GM12878 (cell line): Measurements from ENCODE around the gene AGAP1. TPM values are rescaled to one million over a fixed set of nuclear protein-coding genes. Genes with fewer than 3 reads are reported as not detected.

Experiments used
- ATAC-seq: fragments of 200-7000 bp; cut with Tn5 transposase; 3 replicates; pipeline ENCODE4 v1.9.1; 2020; ENCODE audit warnings: mild to moderate bottlenecking, moderate library complexity
- BruUV-seq: library from RNA; stranded (reverse); fragments of 400-500 nt; replicated peaks from 2 replicates; lab custom pipeline; 2021; lab: Mats Ljungman, UMichigan
- CTCF ChIA-PET: fragments of 300-600 bp; sonication (Branson Sonifier 250); formaldehyde crosslinking; extraction: SDS; loops from one replicate; lab custom pipeline; 2021; ENCODE audit warnings: inconsistent platforms; lab: Yijun Ruan, JAX
- POLR2A ChIA-PET: fragments of 350-600 bp; formaldehyde crosslinking; extraction: SDS; loops from one replicate; lab custom pipeline; 2021; ENCODE audit warnings: inconsistent platforms; lab: Charles Lee
- RAD21 ChIA-PET: fragments of 300-600 bp; sonication (Branson Sonifier 250); formaldehyde crosslinking; loops from one replicate; lab custom pipeline; 2023; ENCODE audit warnings: antibody characterized with exemption; ENCODE audit not compliant: unreplicated experiment; lab: Charles Lee
- SMC1A ChIA-PET: fragments of 300-600 bp; sonication (Branson Sonifier 250); formaldehyde crosslinking; loops from one replicate; lab custom pipeline; 2023; ENCODE audit not compliant: unreplicated experiment, uncharacterized antibody; lab: Charles Lee
- DNase-seq: peaks from one replicate; pipeline ENCODE4 v3.0.0-alpha.2; 2011; ENCODE audit warnings: low read depth, low spot score
- FAIRE-seq: peaks from 3 replicates; lab custom pipeline; 2011; peaks lifted over from hg19 to GRCh38; lab: Jason Lieb, UNC
- H2AFZ ChIP-seq: 2 replicates; pipeline ENCODE4 v1.6.0; 2011; ENCODE audit warnings: low read depth, low read length, control low read depth; ENCODE audit not compliant: control insufficient read depth
- H3K27ac ChIP-seq: 2 replicates; pipeline ENCODE4 v1.5.1; 2011; ENCODE audit warnings: control low read depth; ENCODE audit not compliant: control insufficient read depth, insufficient read depth
- H3K27me3 ChIP-seq, 2 experiments: replicated peaks in 1 of 2; 2 replicates each; pipeline versions ENCODE4 v1.6.0 to v1.6.1; 2011; ENCODE audit warnings: low read length in 1 of 2; ENCODE audit not compliant: control insufficient read depth in 2 of 2, insufficient read depth in 2 of 2
- H3K36me3 ChIP-seq, 2 experiments: 2 replicates each; pipeline ENCODE4 v1.5.1; 2011; ENCODE audit warnings: low read length in 1 of 2; ENCODE audit not compliant: control insufficient read depth in 2 of 2, insufficient read depth in 2 of 2
- H3K4me1 ChIP-seq: 2 replicates; pipeline ENCODE4 v1.6.1; 2011; ENCODE audit warnings: mild to moderate bottlenecking, low read length, moderate library complexity, mixed read lengths; ENCODE audit not compliant: control insufficient read depth, insufficient read depth
- H3K4me2 ChIP-seq: 2 replicates; pipeline ENCODE4 v1.6.0; 2011; ENCODE audit warnings: control low read depth; ENCODE audit not compliant: control insufficient read depth, insufficient read depth
- H3K4me3 ChIP-seq: fragments of 200-600 bp; sonication (generic); 2 replicates; pipeline ENCODE4 v1.5.1; 2016
- H3K79me2 ChIP-seq: 2 replicates; pipeline ENCODE4 v1.6.0; 2011; ENCODE audit warnings: low read length; ENCODE audit not compliant: control insufficient read depth, insufficient read depth
- H3K9ac ChIP-seq: 2 replicates; pipeline ENCODE4 v1.8.0; 2011; ENCODE audit warnings: low read length, control low read depth, mixed read lengths; ENCODE audit not compliant: control insufficient read depth, insufficient read depth
- H3K9me3 ChIP-seq: replicated peaks from 3 replicates; pipeline ENCODE4 v1.5.1; 2011; ENCODE audit warnings: mild to moderate bottlenecking, low read length; ENCODE audit not compliant: control insufficient read depth, insufficient read depth
- H4K20me1 ChIP-seq: 2 replicates; pipeline ENCODE4 v1.6.0; 2011; ENCODE audit not compliant: control insufficient read depth, insufficient read depth
- CEBPZ ChIP-seq: fragments of 150-350 bp; IDR thresholded peaks from 2 replicates; pipeline ENCODE4 v1.6.1; 2016; ENCODE audit warnings: low read depth, low read length
- CREB1 ChIP-seq: IDR thresholded peaks from 2 replicates; pipeline ENCODE4 v1.6.1; 2012; ENCODE audit warnings: low read depth, mild to moderate bottlenecking, inconsistent platforms
- CREM ChIP-seq: IDR thresholded peaks from 2 replicates; pipeline ENCODE4 v1.6.1; 2014; ENCODE audit warnings: antibody characterized with exemption, low read depth
- IRF5 ChIP-seq: fragments of 450-650 bp; IDR thresholded peaks from 2 replicates; pipeline ENCODE4 v1.6.1; 2017; ENCODE audit warnings: borderline replicate concordance
- MEF2B ChIP-seq: fragments of 450-650 bp; IDR thresholded peaks from 2 replicates; pipeline ENCODE4 v1.6.1; 2018; ENCODE audit warnings: mild to moderate bottlenecking, moderate library complexity; ENCODE audit not compliant: partially characterized antibody, poor library complexity, severe bottlenecking
- PAX5 ChIP-seq: IDR thresholded peaks from 2 replicates; pipeline ENCODE4 v1.6.1; 2011; ENCODE audit warnings: low read depth, low read length, borderline replicate concordance
- PRDM15 ChIP-seq: fragments of 450-650 bp; formaldehyde crosslinking; IDR thresholded peaks from 2 replicates; pipeline ENCODE4 v1.4.0; 2020; ENCODE audit warnings: mild to moderate bottlenecking, moderate library complexity
- REST ChIP-seq: IDR thresholded peaks from 2 replicates; pipeline ENCODE4 v1.6.1; 2012; ENCODE audit warnings: mild to moderate bottlenecking, low read depth, low read length
- SMC3 ChIP-seq: IDR thresholded peaks from 2 replicates; pipeline ENCODE4 v1.6.1; 2011; ENCODE audit warnings: low read length, improper control_type of control experiment, borderline replicate concordance
- TCF12 ChIP-seq: IDR thresholded peaks from 2 replicates; pipeline ENCODE4 v1.6.1; 2011; ENCODE audit warnings: low read depth, mild to moderate bottlenecking, low read length
- WRNIP1 ChIP-seq: IDR thresholded peaks from 2 replicates; pipeline ENCODE4 v1.6.1; 2011; ENCODE audit warnings: low read depth, low read length, improper control_type of control experiment, borderline replicate concordance
- ZNF24 ChIP-seq: fragments of 450-650 bp; IDR thresholded peaks from 2 replicates; pipeline ENCODE4 v1.6.1; 2017; ENCODE audit warnings: antibody characterized with exemption, mild to moderate bottlenecking
- ZNF274 ChIP-seq: IDR thresholded peaks from one replicate; pipeline ENCODE4 v1.8.0; 2011; ENCODE audit not compliant: insufficient read length, insufficient read depth
- WGBS: methylation state at CpG from one replicate; pipeline ENCODE4 v1.1.6; 2016; ENCODE audit warnings: low lambda C conversion rate; ENCODE audit not compliant: insufficient replicate concordance, insufficient coverage; ENCODE audit errors: missing lambda C conversion rate; 5-methylcytosine and 5-hydroxymethylcytosine counted together
- in situ Hi-C: fragments of 300-500 bp; cut with MboI; formaldehyde crosslinking; loops from 9 replicates; pipeline ENCODE4 v1.14.3; 2018; ENCODE audit warnings: mixed read lengths
- intact Hi-C: fragments of 100-400 bp; cut with micrococcal nuclease; formaldehyde crosslinking; loops from one replicate; pipeline ENCODE4 v1.14.2; 2022; ENCODE audit not compliant: unreplicated experiment
- polyA plus RNA-seq, 11 experiments: library from polyadenylated mRNA; depleted of rRNA in 4 of 11; unstranded in 6 of 11; stranded (reverse) in 5 of 11; fragments of >200 nt; fragmentation: Nextera tagmentation in 4 of 11; fragmentation: Illumina TruSeq in 1 of 11; extraction: Ambion mirVana in 4 of 11; extraction: Trizol in 1 of 11; gene quantifications; 1 replicate in 1 of 11; 2 replicates in 10 of 11; pipeline versions ENCODE4 v1.2.1 to v1.2.3, GENCODE V29; 2011 to 2016; ENCODE audit warnings: inconsistent platforms in 2 of 11, missing spikeins in 2 of 11, low read depth in 1 of 11
- total RNA-seq, 4 experiments: library from RNA; depleted of rRNA in 3 of 4; stranded (reverse); fragments of >200 nt in 3 of 4; fragmentation: Illumina TruSeq in 1 of 4; extraction: Trizol in 1 of 4; gene quantifications; 2 replicates each; pipeline versions ENCODE4 v1.2.1 to v1.2.3, GENCODE V29; 2013 to 2021

AGAP1 gene
- total and polyA plus RNA-seq, 10 of the 15 experiments (the other 5 are each of a cell fraction or from before 2014, with no cell fraction given), result 0.05 to 0.15 (median 0.06) TPM; not detected in 7

GRCh38 chr2:235804676-235805075 is 310.8 kb downstream of the AGAP1 start:
- Histone ChIP-seq H3K36me3 (no peaks in the 10 kb centered on the region), H3K4me2 (no peak overlapping the region), H3K27ac (no peak overlapping the region), H3K9ac (no peak overlapping the region), H3K79me2 (no peaks in the 10 kb centered on the region), H3K27me3 (no peaks in the 10 kb centered on the region; a peak in 1 of 4 replicates), H4K20me1 (no peaks in the 10 kb centered on the region), H3K9me3 (no peaks in the 10 kb centered on the region; the same call in 2 of the 3 replicates), H3K4me1 (no peaks in the 10 kb centered on the region), H3K4me3 (no peak overlapping the region), H2AFZ (no peak overlapping the region)
- ChIA-PET RAD21 (no interaction called here), POLR2A (no interaction called here), CTCF (interaction anchor here (0.6 to 0.8 kb wide), 2 partner anchors 211 to 376 kb away, joined by 3 to 4 read pairs; no protein-coding TSS in a partner anchor), SMC1A (no interaction called here)
- FAIRE-seq (no peak), DNase-seq (no peak), ATAC-seq (no peak)
- intact Hi-C loops, result no loop called here
- WGBS, result 9% methylated on average over 6 of the region's 6 CpGs
- no TSS peak for BruUV-seq
- in situ Hi-C loops, result no loop called here
- TF ChIP-seq ZNF274, result no peak
- no peak for TF ChIP-seq TCF12
- no peak for TF ChIP-seq PAX5
- no peak for TF ChIP-seq CEBPZ
- TF ChIP-seq ZNF24, result no peak
- no peak for TF ChIP-seq WRNIP1
- TF ChIP-seq CREB1, result no peak
- no peak for TF ChIP-seq IRF5
- TF ChIP-seq SMC3, result no peak
- no peak for TF ChIP-seq MEF2B
- TF ChIP-seq CREM, result no peak
- no peak for TF ChIP-seq REST
- TF ChIP-seq PRDM15, result no peak
